HG03432 (cell line): ENCODE results near the gene FHOD3.

Experiments
- ATAC-seq: cut with Tn5 transposase; IDR thresholded peaks from one replicate; pipeline ENCODE4 v1.9.1; 2021; ENCODE audit warnings: mild to moderate bottlenecking, moderate library complexity; ENCODE audit not compliant: unreplicated experiment

The FHOD3 gene

DNA sequence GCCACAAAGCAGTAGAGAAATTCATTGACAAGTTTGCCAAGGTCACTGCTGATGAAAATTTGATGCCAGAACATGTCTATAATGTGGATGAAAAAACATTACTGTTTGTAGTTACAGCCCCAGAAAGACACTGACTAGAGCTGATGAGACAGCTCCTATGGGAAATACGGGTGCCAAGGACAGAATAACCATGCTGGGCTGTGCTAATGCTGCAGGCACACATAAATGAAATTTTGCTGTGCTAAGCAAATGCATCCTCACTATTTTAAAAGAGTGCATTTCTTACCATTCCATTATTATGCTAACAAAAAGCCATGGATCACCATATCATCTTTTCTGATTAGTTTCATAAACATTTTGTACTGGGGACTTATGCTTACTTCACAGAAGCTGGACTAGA, 208.2 kb downstream of the FHOD3 start:
- no peak for ATAC-seq

DNA sequence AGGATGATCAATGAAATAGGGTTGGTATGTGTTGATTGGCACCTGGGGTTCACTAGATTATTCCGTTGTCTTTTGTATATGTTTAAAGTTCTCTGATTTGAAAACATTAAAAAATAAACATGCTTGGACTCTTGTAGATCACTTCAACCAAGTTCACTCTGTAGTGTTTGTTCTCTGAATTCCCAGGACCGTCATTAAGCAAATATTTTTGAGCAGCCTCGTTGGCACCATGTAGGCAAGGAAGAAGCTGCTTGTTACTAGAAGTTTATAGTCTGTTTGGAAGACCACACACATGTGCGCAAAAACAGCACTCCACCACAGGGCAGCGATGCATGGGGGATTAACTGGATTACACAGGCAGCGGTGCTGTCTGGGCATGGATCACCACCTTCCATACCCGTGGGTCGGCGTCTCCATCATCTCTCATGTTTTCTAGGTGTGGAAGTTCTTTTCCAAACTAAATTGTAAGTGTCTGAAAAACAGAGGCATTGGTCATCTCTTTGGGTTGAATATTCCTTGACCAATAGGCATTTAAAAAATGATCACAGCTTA, 212.2 kb downstream of the FHOD3 start:
- ATAC-seq, result no peak

DNA sequence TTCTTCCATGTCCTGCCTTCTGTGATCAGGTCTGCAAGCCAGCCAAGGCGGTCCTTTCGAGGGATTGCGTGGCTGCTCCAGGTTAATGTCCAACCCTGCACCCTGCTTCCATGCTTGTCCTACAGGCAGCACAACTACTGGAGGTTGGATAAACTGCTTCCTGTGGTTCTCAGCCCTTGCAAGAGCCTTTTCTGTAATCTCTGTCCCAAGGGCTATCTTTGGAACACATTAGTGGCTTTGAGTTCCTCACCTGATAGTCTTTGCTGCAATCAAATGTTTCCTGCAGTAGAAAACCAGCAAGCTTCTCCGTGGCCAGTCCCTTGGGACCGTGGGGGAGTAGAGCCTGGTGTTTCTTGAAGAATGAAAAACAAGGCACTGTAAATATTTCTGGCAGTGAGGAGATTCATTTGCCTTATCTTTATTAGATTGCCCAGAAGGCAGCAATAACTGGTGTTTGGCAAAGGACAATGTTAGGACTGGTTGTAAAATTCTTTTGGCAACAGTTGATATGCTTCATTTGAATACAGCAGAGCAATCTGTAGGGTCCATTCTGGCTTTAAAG, 214.4 kb downstream of the FHOD3 start:
- ATAC-seq, result no peak

DNA sequence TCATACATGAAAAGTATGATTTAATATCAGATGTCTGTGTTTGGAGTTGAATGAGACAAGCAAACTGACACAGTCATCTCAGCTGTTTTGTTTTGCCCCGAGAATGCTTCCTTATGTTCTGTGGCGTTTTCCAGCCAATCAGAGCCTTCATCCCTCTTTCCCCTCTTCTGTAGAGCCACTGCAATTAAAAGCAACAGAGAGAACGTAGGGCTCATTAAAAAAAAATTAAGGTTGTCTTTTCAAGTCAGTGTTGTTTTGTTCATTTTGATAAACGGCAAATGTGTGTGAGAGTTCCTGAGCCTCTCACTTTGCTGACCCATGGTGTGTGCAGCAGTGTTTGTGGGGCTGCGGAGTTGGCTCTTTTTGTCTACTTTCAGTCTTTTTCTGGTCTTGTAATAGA, 216.0 kb downstream of the FHOD3 start:
- ATAC-seq, result no peak

DNA sequence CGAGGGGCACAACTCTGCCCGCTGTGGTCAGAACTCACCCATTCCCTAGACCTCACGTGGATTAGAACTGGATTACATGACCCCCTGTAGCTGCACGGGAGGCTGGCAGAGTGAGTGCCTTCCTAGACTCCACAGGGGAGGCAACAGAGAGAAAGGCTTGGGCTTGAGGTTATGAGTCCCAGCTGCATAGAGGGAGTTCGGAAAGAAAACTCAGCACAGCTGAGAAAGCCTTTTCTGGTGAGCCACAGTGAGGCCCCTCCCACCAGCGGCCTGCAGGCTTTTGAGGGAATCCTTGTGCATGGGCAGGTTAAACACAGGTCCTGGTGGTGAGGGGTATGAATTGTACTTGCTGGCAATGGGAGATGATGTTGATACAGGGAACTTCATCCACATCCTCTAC, 217.3 kb downstream of the FHOD3 start:
- no peak for ATAC-seq

DNA sequence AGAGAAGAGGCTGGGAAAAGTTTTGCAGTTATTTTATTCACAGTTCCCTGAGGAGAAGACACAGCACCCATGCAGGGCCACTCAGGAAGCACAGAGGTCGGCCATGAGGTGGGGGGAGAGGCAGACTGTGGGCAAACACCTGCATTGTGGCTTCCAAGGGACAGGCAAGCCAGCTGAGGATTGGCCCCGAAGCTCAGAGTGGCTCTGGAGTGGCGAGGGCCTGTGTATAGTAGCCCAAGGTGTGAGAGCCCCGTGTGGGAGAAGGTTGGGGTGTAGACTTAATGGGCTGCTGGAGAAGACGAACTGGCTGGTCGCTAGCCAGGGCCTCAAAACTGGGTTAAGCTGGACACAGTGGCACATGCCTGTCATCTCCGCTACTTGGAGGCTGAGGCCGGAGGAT, 218.7 kb downstream of the FHOD3 start:
- no peak for ATAC-seq

DNA sequence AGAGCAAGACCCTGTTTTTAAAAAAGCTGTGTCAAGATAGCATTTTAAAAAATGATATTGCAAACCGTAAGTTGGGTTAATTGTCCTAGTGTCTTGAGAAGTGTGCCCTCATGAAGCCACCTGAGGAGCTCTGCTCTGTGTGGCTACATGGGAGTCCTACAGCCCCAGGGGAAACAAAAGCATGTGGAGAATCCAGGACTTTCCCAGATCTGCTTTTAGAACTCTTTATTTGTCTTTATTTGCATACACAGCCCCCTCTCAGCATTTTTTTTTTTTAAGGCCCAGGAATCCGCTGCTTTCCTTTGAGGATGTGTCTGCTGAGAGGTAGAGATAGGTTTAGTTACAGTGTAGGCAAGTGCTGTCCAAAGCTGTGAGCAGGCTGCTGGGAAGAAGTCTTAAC, 219.2 kb downstream of the FHOD3 start:
- ATAC-seq, result no peak

DNA sequence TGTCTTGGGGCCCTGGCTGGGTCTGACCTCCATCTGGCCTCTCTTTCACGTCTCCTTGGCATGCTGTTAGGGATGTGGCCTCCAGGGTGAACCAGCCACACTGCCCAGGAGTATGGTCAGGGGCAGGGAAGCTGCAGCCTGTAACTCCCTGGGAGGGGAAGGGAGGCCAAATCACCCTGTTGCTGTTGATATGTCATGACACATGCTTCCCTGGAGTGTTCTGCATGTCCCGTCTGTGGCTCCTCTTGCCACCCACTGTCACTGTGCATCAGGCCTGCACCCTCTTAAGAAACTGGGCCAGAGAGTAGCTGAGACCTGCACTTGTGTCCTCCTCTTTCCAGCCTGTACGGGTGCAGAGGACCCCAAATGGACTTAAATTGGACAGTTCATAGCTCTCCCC, 221.3 kb downstream of the FHOD3 start:
- peak; percentile 35 for ATAC-seq

DNA sequence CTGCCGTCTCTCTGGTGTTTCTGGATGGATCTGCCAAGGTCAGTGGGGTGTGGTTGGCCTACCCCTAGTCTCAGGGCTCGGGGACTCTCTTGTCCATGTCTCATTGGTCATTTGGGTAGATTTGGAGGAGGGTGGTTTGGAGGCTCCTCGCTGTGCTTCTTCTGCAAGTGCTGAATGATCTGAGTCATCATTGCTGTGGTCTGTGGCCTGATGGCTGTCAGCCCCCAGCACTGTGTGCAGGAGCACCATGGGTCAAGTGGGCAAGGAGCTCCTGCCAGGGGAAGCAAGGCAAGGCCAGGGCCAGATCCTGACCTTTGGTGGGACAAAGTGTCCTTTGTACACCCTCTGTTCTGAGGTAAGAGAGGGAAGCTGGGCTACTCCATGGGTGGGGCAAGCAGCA, 221.8 kb downstream of the FHOD3 start:
- ATAC-seq, result peak; percentile 77

DNA sequence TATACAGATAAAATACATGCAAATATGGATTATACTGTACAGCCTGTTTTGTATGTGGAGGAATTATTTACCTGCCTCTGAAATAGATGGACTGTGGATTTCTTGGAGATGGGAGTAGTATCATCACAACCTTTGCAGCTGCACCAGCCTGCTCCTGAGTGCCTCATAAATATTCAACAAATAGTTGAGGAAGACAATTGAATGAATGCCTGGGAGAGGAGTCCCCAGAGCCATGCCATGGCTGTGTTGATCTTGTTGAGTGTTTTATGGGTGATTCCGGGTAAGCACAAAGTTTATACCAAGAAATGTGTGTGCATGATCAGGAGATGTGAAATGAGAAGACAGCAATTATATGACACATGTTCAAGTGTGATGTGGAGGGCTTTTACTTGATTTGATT, 225.0 kb downstream of the FHOD3 start:
- ATAC-seq, result no peak

DNA sequence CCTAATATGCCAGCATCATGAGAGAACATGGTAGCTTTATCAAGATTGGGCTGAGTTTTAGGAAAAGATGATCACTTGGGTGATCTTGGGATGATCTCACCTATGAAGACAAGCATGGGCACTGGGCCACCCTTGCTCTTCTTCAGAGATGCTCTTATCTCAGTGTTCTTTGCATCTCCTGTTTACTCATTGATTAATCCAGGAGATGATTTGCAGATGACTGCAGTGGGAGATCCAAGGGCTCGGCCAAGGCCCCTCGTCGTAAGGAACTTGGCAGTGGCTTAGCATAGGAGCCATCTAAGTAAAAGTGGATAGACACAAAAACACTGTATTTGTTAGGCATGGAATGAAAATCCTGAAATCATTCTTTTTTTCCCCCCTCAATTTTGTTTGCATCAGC, 228.4 kb downstream of the FHOD3 start:
- ATAC-seq, result no peak

DNA sequence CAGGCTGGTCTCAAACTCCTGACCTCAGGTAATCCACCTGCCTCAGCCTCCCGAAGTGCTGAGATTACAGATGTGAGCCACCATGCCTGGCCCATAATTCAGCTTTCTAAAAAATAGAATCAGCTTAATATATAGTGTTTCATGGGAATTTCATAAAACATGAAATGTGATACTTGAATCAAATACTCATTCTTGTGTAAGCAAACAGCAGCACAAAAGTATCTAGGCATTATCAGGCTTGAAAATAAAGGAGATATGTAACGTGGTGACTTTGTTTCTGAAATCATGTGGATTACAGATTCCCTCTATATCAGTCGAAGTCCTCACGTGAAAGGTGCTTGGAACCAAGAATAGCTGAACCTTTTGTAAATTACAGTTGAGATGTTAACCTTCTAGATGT, 229.1 kb downstream of the FHOD3 start:
- ATAC-seq, result no peak

DNA sequence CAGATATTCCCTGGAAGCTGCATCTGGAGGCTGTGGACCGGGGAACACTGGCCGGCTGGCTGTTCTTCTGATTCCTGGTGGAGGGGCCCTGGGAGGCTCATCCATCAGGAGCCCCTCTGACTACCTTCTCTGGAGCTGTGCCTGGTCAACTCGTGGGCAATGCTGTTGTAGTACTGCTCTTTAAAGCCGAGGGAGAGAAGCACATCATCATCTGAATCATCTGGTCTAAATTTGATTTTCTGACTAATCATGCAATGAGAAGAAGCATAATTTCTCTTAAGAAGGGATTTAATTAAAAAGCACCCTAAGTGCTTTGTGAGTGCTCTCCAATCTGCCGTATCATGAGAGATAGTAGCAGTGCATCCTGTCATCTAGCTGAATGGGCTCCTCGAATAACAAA, 229.5 kb downstream of the FHOD3 start:
- ATAC-seq, result no peak

DNA sequence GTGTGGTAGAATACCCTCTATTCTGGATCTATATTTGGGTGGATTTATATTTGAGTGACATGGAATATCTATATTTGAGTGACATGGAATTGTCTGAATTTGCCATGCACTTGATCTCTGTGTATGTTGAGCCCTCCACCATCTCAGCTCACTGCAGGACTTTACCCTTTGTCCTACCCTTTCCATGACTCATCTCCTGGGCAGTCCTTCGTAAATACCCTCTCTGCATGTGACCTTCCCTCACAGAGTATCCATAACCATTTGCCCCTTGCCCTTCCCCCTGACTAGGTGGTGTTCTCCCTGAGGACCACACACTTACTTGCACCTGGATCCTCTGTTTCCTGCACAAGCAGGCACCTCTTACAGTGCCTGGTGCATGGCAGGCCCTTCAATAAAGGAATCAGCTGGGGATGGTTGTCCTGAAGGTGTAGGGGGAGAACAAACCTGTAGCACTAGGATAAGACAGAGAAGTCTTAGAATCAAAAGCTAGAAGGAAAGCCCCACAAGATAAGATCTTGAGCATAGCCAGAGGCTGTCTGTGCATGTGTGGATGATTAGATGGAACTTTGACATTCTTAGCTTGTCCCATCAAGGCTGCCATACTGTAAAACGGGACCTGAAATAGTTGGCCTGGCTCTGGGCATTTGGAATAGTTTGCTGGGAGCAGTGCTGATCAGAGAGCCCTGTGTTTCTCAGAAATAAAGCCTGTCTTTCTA, 230.4 kb downstream of the FHOD3 start:
- no peak for ATAC-seq

DNA sequence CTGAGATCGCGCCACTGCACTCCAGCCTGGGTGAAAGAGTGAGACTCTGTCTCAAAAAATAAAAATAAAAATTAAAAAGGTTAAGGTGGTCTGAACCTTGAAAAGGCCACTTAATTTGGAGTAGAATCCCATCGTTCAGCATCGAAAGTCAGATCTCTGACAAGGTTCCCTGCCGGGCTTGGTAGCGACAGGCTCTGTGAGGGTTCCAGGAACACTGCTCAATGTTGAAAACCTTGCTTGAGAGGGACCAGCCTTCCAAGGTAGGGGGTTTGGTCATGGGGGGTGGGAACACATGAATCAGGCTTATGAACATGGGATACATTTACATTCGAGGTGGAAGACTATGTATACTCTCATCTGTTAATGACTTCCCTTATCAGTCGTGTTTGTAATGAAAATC, 232.2 kb downstream of the FHOD3 start:
- no peak for ATAC-seq

DNA sequence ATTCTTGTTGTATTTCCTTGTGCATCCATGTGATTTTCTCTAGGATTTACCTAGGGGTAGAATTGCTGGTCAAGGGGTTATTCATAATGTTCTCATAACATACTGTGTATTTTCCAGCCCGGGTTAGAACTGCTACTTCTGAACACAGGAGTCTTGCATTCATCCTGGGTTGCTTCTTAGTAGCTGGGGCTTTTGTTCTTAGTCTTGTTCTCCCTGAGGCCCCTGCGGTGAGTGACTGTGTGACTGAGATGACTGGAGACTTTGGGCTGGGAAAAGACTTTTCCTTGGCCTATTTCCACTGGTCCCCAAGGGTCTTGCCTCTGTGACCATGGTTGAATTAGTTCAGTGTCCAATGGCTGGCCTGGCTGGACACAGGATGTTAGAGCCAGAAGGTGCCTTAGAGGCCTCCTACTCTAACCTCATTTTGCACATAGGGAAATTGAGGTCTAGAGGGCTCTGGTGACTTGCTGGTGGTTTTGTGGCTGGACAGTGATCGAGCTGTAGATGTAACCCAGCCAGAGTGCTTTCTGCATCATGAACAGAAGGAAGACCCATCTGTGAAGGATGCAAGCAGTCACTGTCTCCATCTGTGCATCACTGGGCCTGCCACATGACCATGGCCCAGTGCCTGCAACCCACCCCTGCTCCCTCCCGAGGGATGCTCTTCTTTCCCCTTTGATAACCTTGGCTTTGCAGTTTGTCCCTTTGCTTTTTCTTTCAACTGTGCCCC, 233.3 kb downstream of the FHOD3 start:
- ATAC-seq, result no peak

DNA sequence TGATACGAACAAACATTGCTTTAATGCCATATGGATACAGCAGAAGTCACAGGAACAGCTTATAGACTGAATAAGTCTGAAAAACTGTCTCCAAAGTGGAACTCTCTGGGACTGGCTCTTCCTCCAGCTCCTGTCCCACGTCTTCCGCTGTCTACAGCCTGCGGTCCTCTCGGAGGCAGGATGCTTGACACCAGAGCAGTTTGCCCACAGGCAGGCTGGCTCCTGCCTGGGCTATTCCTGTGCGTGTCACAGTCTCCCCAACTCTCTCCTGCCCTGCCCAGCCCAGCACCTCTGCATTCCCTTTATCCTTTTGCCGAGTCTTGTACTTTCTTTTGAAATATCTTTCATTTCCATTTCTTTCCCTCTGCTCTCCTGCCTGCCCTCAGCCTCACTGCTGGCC, 234.1 kb downstream of the FHOD3 start:
- ATAC-seq, result no peak

DNA sequence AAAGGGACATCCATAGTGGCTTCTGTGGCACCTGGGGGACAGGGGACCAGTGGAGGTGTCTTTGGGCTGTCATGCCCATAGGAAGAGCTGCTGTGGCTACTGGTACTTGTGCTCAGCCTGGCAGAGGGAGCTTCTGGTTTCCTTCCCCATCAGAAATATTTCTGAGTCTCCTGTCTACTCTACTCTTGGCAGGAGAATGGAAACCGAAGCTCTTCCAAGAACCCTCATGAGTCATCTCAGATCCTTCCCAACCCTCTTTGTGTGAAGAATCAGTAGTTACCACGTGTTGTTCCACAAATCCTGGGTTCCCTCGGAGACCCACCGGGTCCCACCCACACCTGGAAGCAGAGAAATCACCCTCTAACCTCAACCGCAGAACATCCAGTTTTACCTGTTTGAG, 234.9 kb downstream of the FHOD3 start:
- no peak for ATAC-seq

DNA sequence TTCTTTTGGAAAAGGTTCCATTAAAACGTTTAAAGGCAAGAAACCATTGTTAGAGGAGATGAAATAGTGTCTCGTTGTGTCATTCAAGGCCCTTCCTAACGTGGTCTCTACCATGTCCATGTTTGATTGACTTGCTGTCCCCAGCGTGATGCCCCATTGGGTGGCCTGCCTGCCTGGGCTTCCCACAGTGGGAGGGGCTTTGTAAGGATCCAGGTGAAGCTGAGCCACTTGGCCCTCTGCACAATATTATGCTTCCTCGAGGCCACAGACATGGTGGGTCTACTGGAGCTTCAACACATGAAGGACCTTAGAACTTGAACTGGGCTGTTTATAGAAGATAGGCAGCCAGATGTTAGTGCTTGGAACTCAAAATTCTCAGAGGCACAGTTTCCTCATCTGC, 235.3 kb downstream of the FHOD3 start:
- ATAC-seq, result no peak

DNA sequence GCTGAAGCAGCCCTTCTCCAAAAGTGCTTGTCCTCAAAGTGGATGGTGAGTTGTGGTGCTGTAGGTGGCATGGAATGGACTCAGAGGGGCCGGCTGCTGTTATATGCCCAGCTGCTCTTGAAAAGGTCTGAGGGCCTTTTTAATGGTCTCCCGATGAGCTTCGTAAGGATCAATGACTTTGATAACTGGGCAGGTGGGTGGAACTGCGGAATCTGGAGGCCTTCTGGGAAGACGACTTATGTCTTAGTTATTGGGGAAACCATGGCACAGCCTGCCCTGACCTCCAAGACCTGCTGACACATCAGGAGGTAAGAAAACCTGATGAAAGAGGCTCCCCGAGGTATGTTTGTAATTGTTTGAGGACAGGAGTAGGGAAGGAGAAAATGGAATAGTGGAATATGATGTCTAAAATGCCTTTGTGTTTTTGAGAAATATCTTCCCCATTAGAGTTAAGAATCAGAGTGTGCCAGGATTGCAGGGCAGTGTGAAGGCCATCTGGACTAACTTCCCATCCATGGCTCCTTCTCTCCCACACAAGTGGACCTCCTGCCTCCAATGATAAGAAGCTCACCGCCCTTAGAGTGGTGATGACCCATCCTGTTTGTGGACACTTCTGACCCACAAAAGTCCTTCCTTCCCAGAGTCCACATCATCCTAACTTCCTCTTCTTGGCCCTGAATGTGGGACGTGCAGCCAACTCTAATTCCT, 236.1 kb downstream of the FHOD3 start:
- ATAC-seq, result peak; percentile 7

DNA sequence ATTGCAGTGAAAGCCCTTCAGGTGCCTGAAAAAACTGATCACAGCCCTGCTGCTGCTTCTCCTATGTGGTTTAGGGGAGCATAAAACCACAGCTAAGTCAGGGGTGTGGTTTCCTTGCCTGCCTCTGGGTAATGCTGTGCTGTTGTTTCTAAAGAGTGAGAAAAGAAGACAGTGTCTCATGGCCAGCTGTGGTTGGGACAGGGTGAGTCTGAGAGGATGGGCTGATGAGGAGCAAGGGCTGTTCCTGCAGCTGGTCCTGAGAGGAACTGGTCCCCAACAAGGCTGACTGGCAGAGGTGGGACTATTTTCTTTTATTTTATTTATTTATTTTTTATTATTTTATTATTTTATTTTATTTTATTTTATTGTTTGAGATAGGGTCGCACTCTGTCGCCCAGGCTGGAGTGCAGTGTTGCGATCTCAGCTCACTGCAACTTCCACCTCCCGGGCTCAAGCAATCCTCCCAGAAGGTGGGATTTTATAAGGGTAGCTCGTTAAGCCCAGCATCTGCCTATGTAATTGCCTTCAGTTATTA, 236.7 kb downstream of the FHOD3 start:
- peak; percentile 93 for ATAC-seq
